H1 (cell line): ENCODE data around the gene POLR2C. TPM values are rescaled to one million over a fixed set of nuclear protein-coding genes. Genes with fewer than 3 reads are reported as not detected.

Experiments
- CHD7 ChIP-seq: fragments of 300-600 bp; sonication (generic); IDR thresholded peaks from 2 replicates; pipeline ENCODE4 v1.7.1; 2012; ENCODE audit warnings: low read length, moderate library complexity, mild to moderate bottlenecking, inconsistent platforms; ENCODE audit not compliant: insufficient replicate concordance
- TAF7 ChIP-seq: optimal IDR thresholded peaks from 2 replicates; pipeline ENCODE3; 2011; ENCODE audit warnings: low read depth, mild to moderate bottlenecking, inconsistent platforms, low read length, moderate library complexity, borderline replicate concordance
- polyA plus RNA-seq, 7 experiments: library from polyadenylated mRNA; depleted of rRNA in 3 of 7; stranded (reverse) in 5 of 7; unstranded in 2 of 7; fragments of >200 nt in 5 of 7; fragments of 200-250 nt in 2 of 7; gene quantifications; 1 replicate in 5 of 7; 2 replicates in 1 of 7; 4 replicates in 1 of 7; pipeline versions ENCODE4 v1.2.1 to v1.2.3, GENCODE V29; 2011 to 2013; ENCODE audit warnings: missing spikeins in 2 of 7, mixed read lengths in 2 of 7
- total RNA-seq: library from RNA; stranded (reverse); fragmentation: NEBNext Ultra II Directional; extraction: Animal tissue kit (Norgen Biotek cat#: 25700); gene quantifications from 2 replicates; pipeline ENCODE4 v1.2.1, GENCODE V29; 2021

Gene POLR2C
- total and polyA plus RNA-seq, 2 of the 8 experiments (the other 6 are each of a cell fraction or from before 2014, with no cell fraction given): 72.5 to 132 TPM

- TF ChIP-seq CHD7 (no peak), TAF7 (no peak)
These were observed 22.8 kb downstream of the POLR2C start (continued) for GRCh38 chr16:57485091-57485915.
